ENCODE results near the gene RRP9. TPM values are rescaled to one million over a fixed set of nuclear protein-coding genes. Genes with fewer than 3 reads are reported as not detected.
"Not testable (repeated sequence)": the region's sequence is repeated elsewhere in the genome, so short reads cannot be mapped to it uniquely, and the experiment has no call there.

RRP9 gene, protein sequence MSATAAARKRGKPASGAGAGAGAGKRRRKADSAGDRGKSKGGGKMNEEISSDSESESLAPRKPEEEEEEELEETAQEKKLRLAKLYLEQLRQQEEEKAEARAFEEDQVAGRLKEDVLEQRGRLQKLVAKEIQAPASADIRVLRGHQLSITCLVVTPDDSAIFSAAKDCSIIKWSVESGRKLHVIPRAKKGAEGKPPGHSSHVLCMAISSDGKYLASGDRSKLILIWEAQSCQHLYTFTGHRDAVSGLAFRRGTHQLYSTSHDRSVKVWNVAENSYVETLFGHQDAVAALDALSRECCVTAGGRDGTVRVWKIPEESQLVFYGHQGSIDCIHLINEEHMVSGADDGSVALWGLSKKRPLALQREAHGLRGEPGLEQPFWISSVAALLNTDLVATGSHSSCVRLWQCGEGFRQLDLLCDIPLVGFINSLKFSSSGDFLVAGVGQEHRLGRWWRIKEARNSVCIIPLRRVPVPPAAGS
- 18.0 and 20.6 TPM in 2 replicates for total RNA-seq

DNA sequence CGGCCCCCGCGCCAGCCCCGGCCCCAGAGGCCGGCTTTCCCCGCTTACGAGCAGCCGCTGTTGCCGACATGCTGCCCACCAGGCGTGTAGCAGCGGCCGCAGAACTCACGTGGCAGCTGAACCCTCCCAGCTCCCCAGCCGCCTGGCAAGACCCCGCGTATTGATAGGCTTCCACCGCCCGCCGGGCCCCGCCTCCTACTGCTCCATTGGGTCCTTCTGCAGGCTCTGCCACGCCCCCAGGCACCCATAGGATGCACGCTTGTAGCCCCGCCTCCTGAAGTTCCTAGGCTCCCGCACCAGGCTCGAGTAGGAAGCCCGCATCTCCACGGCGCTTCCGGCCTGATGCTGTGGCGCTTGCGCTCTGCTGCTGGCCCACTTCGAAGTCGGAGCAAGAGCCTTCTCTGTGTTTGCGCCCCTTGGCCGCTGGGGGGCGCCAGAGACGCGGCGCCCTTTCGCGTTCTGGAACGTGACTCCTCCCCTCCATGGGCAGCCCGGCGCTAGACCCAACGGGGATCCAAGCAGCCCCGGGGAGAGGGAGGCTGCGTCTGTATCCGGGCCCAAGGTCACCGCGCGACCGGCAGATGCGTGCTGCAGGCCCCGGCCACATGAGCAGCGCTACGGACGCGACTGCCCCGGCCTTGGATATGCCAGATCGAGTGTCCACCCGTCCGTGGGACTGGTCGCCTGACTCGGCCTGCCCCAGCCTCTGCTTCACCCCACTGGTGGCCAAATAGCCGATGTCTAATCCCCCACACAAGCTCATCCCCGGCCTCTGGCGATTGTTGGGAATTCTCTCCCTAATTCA, at the start of gene RRP9, which contains the start of gene PARP3:
RRP9 (minus strand) TSS at position 107 of the 805 bp plus-strand sequence; CDS start at position 70, 37 bp downstream.
PARP3 (plus strand) TSS at position 566 of the 805 bp plus-strand sequence. CDS start 993 bp downstream, outside the sequence.
- peak within 1 kb of the TSS; percentile 89 for H3K27ac ChIP-seq (ENCODE audit: low read depth, low read length)
- peak within 1 kb of the TSS; percentile 85 for H3K4me3 ChIP-seq (ENCODE audit: insufficient read depth, low read length)
- DNase-seq (ENCODE audit: insufficient read length, low spot score, missing footprints): peak; percentile 100
- H3K36me3 ChIP-seq (ENCODE audit: insufficient read depth, low read length): peaks cover 40% of the 10 kb centered on the region
- H4K20me1 ChIP-seq (ENCODE audit: insufficient read depth, low read length): peaks cover 5% of the 10 kb centered on the region
- peaks cover 37% of the 10 kb centered on the region for H3K79me2 ChIP-seq (ENCODE audit: insufficient read depth, low read length)
- peak within 1 kb of the TSS; percentile 93 for H2AFZ ChIP-seq (ENCODE audit: low read length)
- H3K9me3 ChIP-seq (ENCODE audit: low read depth, low read length): no peaks in the 10 kb centered on the region
- peaks cover 25% of the 10 kb centered on the region for H3K4me1 ChIP-seq (ENCODE audit: insufficient read depth, low read length)
- no peaks in the 10 kb centered on the region for H3K27me3 ChIP-seq (ENCODE audit: insufficient read depth, low read length)
- TF ChIP-seq, protein P1, sequence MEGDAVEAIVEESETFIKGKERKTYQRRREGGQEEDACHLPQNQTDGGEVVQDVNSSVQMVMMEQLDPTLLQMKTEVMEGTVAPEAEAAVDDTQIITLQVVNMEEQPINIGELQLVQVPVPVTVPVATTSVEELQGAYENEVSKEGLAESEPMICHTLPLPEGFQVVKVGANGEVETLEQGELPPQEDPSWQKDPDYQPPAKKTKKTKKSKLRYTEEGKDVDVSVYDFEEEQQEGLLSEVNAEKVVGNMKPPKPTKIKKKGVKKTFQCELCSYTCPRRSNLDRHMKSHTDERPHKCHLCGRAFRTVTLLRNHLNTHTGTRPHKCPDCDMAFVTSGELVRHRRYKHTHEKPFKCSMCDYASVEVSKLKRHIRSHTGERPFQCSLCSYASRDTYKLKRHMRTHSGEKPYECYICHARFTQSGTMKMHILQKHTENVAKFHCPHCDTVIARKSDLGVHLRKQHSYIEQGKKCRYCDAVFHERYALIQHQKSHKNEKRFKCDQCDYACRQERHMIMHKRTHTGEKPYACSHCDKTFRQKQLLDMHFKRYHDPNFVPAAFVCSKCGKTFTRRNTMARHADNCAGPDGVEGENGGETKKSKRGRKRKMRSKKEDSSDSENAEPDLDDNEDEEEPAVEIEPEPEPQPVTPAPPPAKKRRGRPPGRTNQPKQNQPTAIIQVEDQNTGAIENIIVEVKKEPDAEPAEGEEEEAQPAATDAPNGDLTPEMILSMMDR (IDR thresholded peaks at IDR 0.05; ENCODE audit: extremely low read depth, low read depth, low read length): peak; percentile 100
- H3K4me2 ChIP-seq (ENCODE audit: insufficient read depth, low read length): peak within 1 kb of the TSS; percentile 100

DNA sequence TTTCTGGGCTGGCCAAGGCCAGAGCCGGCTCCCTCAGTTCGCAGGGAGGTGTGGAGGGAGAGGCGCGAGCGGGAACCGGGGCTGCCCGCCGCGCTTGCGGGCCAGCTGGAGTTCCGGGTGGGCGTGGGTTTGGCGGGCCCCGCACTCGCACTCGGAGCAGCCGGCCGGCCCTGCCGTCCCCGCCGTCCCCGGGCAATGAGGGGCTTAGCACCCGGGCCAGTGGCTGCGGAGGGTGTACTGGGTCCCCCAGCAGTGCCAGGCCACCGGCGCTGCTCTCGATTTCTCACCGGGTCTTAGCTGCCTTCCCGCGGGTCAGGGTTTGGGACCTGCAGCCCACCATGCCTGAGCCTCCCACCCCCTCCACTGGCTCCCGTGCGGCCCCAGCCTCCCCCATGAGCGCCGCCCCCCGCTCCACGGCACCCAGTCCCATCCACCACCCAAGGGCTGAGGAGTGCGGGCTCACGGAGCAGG, 48.8 kb upstream of the RRP9 start:
- DNase-seq (ENCODE audit: insufficient read length, low spot score, missing footprints); H3K27ac ChIP-seq (ENCODE audit: low read depth, low read length); H3K4me2 ChIP-seq (ENCODE audit: insufficient read depth, low read length); H3K9me3 ChIP-seq (ENCODE audit: low read depth, low read length); H3K4me3 ChIP-seq (ENCODE audit: insufficient read depth, low read length); H3K27me3 ChIP-seq (ENCODE audit: insufficient read depth, low read length); H2AFZ ChIP-seq (ENCODE audit: low read length): not testable (repeated sequence)
- Histone ChIP-seq H3K36me3 (ENCODE audit: insufficient read depth, low read length) (peaks cover 32% of the 10 kb centered on the region), H4K20me1 (ENCODE audit: insufficient read depth, low read length) (peaks cover 18% of the 10 kb centered on the region), H3K4me1 (ENCODE audit: insufficient read depth, low read length) (peaks cover 16% of the 10 kb centered on the region), H3K79me2 (ENCODE audit: insufficient read depth, low read length) (peaks cover 27% of the 10 kb centered on the region)

DNA sequence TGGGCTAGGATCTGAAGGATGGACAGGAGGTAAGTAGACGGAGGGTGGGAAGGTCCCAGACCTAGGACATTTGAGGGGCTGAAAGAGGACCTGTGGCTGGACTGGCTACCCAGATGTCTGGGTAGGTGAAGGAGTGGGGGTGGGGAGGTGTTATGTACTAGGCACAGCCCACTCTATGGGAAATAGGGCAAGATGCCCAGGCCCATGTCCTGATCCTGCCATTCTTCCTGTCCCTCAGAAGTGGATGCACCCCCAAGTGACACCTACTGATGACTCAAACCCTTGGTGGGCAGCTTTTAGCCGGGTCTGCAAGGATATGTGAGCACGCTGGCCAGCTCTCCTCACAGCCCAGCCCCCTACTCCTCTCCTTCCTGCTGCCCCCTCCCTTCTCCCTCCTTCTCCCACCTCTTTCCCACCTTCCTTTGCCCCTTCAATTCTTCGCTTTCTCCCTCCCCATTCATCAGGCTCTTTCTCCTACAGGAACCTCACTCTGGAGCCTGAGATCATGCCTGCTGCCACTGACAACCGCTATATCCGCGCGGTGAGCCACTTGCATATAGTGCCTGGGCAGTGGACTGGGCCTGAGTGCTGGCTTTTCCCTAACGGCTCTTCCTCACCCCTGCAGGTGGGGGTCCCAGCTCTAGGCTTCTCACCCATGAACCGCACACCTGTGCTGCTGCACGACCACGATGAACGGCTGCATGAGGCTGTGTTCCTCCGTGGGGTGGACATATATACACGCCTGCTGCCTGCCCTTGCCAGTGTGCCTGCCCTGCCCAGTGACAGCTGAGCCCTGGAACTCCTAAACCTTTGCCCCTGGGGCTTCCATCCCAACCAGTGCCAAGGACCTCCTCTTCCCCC, 46.8 kb upstream of the RRP9 start:
- Histone ChIP-seq H3K4me1 (ENCODE audit: insufficient read depth, low read length) (peaks cover 14% of the 10 kb centered on the region), H4K20me1 (ENCODE audit: insufficient read depth, low read length) (peaks cover 7% of the 10 kb centered on the region), H3K4me2 (ENCODE audit: insufficient read depth, low read length) (no peak overlapping the region), H3K4me3 (ENCODE audit: insufficient read depth, low read length) (no peak overlapping the region), H3K79me2 (ENCODE audit: insufficient read depth, low read length) (peaks cover 17% of the 10 kb centered on the region), H3K27ac (ENCODE audit: low read depth, low read length) (no peak overlapping the region), H3K36me3 (ENCODE audit: insufficient read depth, low read length) (peaks cover 18% of the 10 kb centered on the region), H3K9me3 (ENCODE audit: low read depth, low read length) (no peaks in the 10 kb centered on the region), H2AFZ (ENCODE audit: low read length) (no peak overlapping the region), H3K27me3 (ENCODE audit: insufficient read depth, low read length) (no peaks in the 10 kb centered on the region)
- no peak for DNase-seq (ENCODE audit: insufficient read length, low spot score, missing footprints)
- TF ChIP-seq, protein P1 (IDR thresholded peaks at IDR 0.05; ENCODE audit: extremely low read depth, low read depth, low read length): no peak

DNA sequence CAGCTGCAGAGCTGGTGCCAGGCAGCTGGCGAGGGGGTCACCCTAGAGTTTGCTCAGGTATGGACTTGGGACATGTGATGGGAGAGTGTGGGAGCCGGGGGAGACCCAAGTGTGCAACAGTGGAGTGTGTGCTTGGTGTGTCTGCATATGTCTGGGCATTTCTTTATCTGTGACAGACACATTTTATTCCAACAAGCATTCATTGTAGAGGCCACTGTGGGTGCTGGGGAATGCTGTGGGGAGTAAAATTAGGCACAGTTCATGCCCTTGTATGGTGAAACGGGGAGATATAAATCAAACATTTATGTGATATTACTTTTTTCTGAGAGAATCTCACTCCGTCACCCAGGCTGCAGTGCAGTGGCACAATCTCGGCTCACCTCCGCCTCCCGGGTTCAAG, 45.9 kb upstream of the RRP9 start:
- TF ChIP-seq, protein P1 (IDR thresholded peaks at IDR 0.05; ENCODE audit: extremely low read depth, low read depth, low read length): no peak
- no peaks in the 10 kb centered on the region for H3K27me3 ChIP-seq (ENCODE audit: insufficient read depth, low read length)
- no peak overlapping the region for H3K27ac ChIP-seq (ENCODE audit: low read depth, low read length)
- peaks cover 5% of the 10 kb centered on the region for H4K20me1 ChIP-seq (ENCODE audit: insufficient read depth, low read length)
- H3K9me3 ChIP-seq (ENCODE audit: low read depth, low read length): no peaks in the 10 kb centered on the region
- H3K4me3 ChIP-seq (ENCODE audit: insufficient read depth, low read length): no peak overlapping the region
- no peak overlapping the region for H3K4me2 ChIP-seq (ENCODE audit: insufficient read depth, low read length)
- no peak for DNase-seq (ENCODE audit: insufficient read length, low spot score, missing footprints)
- peaks cover 13% of the 10 kb centered on the region for H3K36me3 ChIP-seq (ENCODE audit: insufficient read depth, low read length)
- peaks cover 16% of the 10 kb centered on the region for H3K79me2 ChIP-seq (ENCODE audit: insufficient read depth, low read length)
- peaks cover 16% of the 10 kb centered on the region for H3K4me1 ChIP-seq (ENCODE audit: insufficient read depth, low read length)
- no peak overlapping the region for H2AFZ ChIP-seq (ENCODE audit: low read length)

Measured in osteoblast (primary cell).